IPS-NIHi7 (cell line): ENCODE data around the gene ACVR1.
"Not testable (repeated sequence)": the region's sequence is repeated elsewhere in the genome, so short reads cannot be mapped to it uniquely, and the experiment has no call there.

Source experiments
- DNase-seq: peaks from one replicate; pipeline ENCODE4 v3.0.0; 2012; ENCODE audit warnings: mixed read lengths; ENCODE audit errors: extremely low spot score

Gene ACVR1

GRCh38 chr2:157830266-157830665 is 45.9 kb downstream of the ACVR1 start:
- no peak for DNase-seq

GRCh38 chr2:157827377-157827776 is 48.8 kb downstream of the ACVR1 start:
- DNase-seq = no peak

GRCh38 chr2:157826644-157827043 is 49.5 kb downstream of the ACVR1 start:
- DNase-seq = not testable (repeated sequence)

- no peak for DNase-seq
These were observed 50.2 kb downstream of the ACVR1 start for GRCh38 chr2:157825885-157826284.

GRCh38 chr2:157822993-157823392 is 53.1 kb downstream of the ACVR1 start:
- no peak for DNase-seq

- DNase-seq = no peak
These were observed 53.6 kb downstream of the ACVR1 start for GRCh38 chr2:157822533-157822932.

GRCh38 chr2:157821519-157822131 is 54.5 kb downstream of the ACVR1 start:
- no peak for DNase-seq

- DNase-seq = no peak
These were observed 55.9 kb downstream of the ACVR1 start for GRCh38 chr2:157820193-157820592.

- DNase-seq = no peak
These were observed 56.4 kb downstream of the ACVR1 start for GRCh38 chr2:157819761-157820160.

- no peak for DNase-seq
These were observed 57.9 kb downstream of the ACVR1 start for GRCh38 chr2:157818227-157818626.

GRCh38 chr2:157815421-157815820 is 60.7 kb downstream of the ACVR1 start:
- no peak for DNase-seq

- DNase-seq = no peak
These were observed 62.7 kb downstream of the ACVR1 start for GRCh38 chr2:157813467-157813866.

- DNase-seq = no peak
These were observed 66.1 kb downstream of the ACVR1 start for GRCh38 chr2:157810037-157810436.

GRCh38 chr2:157809212-157809611 is 66.9 kb downstream of the ACVR1 start:
- DNase-seq = no peak

GRCh38 chr2:157808421-157808820 is 67.7 kb downstream of the ACVR1 start:
- no peak for DNase-seq

- DNase-seq = no peak
These were observed 69.6 kb downstream of the ACVR1 start for GRCh38 chr2:157806426-157807077.

- no peak for DNase-seq
These were observed 70.6 kb downstream of the ACVR1 start for GRCh38 chr2:157805519-157805918.

GRCh38 chr2:157804355-157804754 is 71.8 kb downstream of the ACVR1 start:
- DNase-seq = no peak

GRCh38 chr2:157803952-157804351 is 72.2 kb downstream of the ACVR1 start:
- DNase-seq = no peak

- DNase-seq = no peak
These were observed 72.7 kb downstream of the ACVR1 start for GRCh38 chr2:157803476-157803875.

GRCh38 chr2:157800838-157801495 is 75.2 kb downstream of the ACVR1 start:
- no peak for DNase-seq

GRCh38 chr2:157793053-157793612 is 83.0 kb downstream of the ACVR1 start:
- DNase-seq = no peak
